Fibroblast of pulmonary artery (primary cell): Measurements from ENCODE around the gene DNAAF5.
"Not testable (repeated sequence)": the region's sequence is repeated elsewhere in the genome, so short reads cannot be mapped to it uniquely, and the experiment has no call there.

Experiments
- DNase-seq: peaks from one replicate; pipeline ENCODE4 v3.0.0-alpha.2; 2010; ENCODE audit warnings: low read depth
- H3K4me3 ChIP-seq: replicated peaks from 2 replicates; pipeline ENCODE4 v1.5.1; 2011; ENCODE audit warnings: low read depth, mild to moderate bottlenecking, control low read depth, low read length, moderate library complexity
- TF ChIP-seq, protein P1 (sequence below): IDR thresholded peaks from 2 replicates; pipeline ENCODE4 v1.5.1; 2011; ENCODE audit warnings: mild to moderate bottlenecking, control low read depth, low read length, inconsistent platforms; ENCODE audit errors: missing control alignments

Gene DNAAF5

GRCh38 chr7:742791-743190 is 16.3 kb downstream of the DNAAF5 start:
- H3K4me3 ChIP-seq: no peak overlapping the region
- no peak for DNase-seq
- TF ChIP-seq, protein P1, sequence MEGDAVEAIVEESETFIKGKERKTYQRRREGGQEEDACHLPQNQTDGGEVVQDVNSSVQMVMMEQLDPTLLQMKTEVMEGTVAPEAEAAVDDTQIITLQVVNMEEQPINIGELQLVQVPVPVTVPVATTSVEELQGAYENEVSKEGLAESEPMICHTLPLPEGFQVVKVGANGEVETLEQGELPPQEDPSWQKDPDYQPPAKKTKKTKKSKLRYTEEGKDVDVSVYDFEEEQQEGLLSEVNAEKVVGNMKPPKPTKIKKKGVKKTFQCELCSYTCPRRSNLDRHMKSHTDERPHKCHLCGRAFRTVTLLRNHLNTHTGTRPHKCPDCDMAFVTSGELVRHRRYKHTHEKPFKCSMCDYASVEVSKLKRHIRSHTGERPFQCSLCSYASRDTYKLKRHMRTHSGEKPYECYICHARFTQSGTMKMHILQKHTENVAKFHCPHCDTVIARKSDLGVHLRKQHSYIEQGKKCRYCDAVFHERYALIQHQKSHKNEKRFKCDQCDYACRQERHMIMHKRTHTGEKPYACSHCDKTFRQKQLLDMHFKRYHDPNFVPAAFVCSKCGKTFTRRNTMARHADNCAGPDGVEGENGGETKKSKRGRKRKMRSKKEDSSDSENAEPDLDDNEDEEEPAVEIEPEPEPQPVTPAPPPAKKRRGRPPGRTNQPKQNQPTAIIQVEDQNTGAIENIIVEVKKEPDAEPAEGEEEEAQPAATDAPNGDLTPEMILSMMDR: no peak

- not testable (repeated sequence) for H3K4me3 ChIP-seq, DNase-seq
Observed at GRCh38 chr7:743341-744127, 17.0 kb downstream of the DNAAF5 start.

DNA sequence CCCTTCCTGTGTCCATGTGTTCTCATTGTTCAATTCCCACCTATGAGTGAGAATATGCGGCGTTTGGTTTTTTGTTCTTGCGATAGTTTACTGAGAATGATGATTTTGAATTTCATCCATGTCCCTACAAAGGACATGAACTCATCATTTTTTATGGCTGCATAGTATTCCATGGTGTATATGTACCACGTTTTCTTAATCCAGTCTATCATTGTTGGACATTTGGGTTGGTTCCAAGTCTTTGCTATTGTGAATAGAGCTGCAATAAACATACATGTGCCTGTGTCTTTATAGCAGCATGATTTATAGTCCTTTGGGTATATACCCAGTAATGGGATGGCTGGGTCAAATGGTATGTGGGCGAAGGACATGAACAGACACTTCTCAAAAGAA is 17.6 kb downstream of the DNAAF5 start:
- not testable (repeated sequence) for DNase-seq, H3K4me3 ChIP-seq

DNA sequence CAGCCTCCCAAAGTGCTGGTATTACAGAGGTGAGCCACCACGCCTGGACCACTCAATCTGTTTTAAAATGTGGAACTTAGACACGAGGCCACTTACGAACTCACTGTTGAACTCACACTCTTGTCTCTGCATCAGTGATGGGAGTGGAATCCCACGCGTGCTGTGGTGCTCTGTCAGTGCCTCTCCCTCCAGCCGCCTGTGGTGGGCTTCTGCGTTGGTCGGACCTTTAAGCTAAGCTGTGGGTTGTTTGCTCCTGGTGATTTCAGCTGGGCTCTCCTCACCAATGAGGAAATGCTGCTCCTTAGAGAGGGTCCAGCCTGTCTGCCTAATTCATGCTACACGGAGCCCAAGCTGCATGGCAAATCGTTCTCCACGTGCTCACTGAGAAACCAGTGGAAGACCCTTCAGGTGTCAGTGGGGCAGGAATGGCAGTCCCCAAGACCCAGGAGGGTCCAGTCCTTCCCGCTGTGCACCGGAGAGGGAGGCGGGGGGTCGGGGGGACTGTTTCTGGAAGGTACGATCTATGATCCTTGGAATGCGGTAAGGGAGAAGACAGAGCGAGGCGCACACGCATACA is 18.4 kb downstream of the DNAAF5 start:
- H3K4me3 ChIP-seq: no peak overlapping the region
- DNase-seq: no peak
- TF ChIP-seq, protein P1: no peak

DNA sequence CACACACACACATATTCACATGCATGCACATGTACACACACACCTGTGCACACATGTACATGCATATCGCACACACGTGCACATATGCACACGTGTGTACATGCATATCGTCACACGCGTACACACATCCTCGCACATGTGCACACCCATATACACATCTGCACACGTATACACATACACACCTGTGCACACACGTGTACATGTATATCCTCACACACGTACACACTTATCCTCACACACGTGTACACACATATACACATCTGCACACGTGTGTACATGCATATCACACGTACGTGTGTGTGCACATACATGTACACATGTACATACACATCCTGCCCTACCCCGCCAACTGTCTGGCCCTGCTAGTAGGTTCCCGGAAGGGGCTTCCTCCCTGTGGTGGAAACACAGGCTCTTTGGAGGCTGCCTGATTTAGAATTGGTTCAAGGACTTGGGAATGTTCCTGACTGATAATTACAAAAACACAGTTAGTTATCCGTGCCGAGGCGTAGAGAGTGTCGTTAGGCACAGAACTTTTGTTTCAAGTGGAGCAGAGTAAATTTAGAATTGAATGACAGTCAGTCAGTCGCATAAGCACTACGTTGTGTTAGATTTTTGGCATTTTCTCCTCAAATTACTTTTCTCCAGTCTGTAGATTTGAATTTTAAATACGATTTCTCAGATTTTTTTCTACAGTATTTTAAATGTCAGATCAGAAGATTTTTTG is 19.1 kb downstream of the DNAAF5 start:
- TF ChIP-seq, protein P1: no peak

DNA sequence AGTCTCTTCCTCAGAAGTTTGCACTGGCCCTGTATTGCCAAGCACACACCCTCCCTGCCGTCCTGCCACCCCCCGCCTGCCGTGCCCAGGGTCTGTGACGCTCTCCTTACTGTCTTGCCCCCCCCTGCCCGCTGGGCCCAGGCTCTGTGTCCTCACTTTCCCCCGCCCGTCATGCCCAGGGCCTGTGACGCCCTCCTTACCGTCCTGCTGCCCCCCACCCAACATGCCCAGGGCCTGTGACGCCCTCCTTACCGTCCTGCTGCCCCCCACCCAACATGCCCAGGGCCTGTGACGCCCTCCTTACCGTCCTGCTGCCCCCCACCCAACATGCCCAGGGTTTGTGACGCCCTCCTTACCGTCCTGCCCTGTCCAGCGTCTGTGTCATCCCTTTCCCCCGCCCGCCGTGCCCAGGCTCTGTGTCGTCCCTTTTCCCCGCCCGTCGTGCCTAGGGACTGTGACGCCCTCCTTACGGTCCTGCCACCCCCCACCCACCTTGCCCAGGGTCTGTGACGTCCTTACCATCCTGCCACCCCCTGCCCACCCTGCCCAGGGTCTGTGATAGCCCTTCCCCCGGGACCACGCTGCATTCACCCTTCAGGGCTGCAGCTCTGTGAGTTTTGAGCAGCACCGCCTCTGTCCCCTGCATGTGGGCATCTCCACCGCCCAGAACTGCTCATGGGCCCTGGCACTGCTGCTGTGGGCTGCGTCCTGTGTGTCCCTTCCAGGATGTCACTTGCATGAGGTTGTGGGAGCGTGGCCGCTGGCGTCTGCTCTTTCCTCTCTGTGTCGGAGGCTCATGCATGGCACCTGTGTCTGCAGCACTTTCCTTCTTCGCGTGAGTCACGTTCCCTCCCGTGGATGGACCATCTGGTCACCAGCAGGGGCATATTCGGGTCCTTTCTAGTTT is 19.9 kb downstream of the DNAAF5 start:
- DNase-seq: no peak
- H3K4me3 ChIP-seq: no peak overlapping the region

More for the DNA sequence above, 19.1 kb downstream of the DNAAF5 start:
- no peak for DNase-seq
- H3K4me3 ChIP-seq: no peak overlapping the region

GRCh38 chr7:747186-747585 is 20.7 kb downstream of the DNAAF5 start:
- DNase-seq: no peak
- no peak overlapping the region for H3K4me3 ChIP-seq
- TF ChIP-seq, protein P1: no peak

More for the DNA sequence above, 19.9 kb downstream of the DNAAF5 start:
- TF ChIP-seq, protein P1: no peak
